ENCODE data around the gene IFT22.

Gene IFT22

GRCh38 chr7:101315336-101315735 is 6.3 kb downstream of the IFT22 start:
- DNase-seq (ENCODE audit: low read depth, low spot score), result peak; percentile 50
- in situ Hi-C loops (cut with HindIII; ENCODE audit: low sequenced_read_pairs), result no loop called here
- no peak overlapping the region for H3K4me3 ChIP-seq (ENCODE audit: low read depth, low read length)
- TF ChIP-seq CTCF (IDR thresholded peaks at IDR 0.05; ENCODE audit: low read depth, low read length), result peak; percentile 64

GRCh38 chr7:101308245-101309085 is 13.1 kb downstream of the IFT22 start:
- peak; percentile 33 for DNase-seq (ENCODE audit: low read depth, low spot score)
- peak overlapping the region; percentile 55 for H3K4me3 ChIP-seq (ENCODE audit: low read depth, low read length)
- no peak for TF ChIP-seq CTCF (IDR thresholded peaks at IDR 0.05; ENCODE audit: low read depth, low read length)
- in situ Hi-C loops (cut with HindIII; ENCODE audit: low sequenced_read_pairs), result no loop called here

GRCh38 chr7:101306307-101306706 is 15.3 kb downstream of the IFT22 start:
- in situ Hi-C loops (cut with HindIII; ENCODE audit: low sequenced_read_pairs), result no loop called here
- no peak overlapping the region for H3K4me3 ChIP-seq (ENCODE audit: low read depth, low read length)
- TF ChIP-seq CTCF (IDR thresholded peaks at IDR 0.05; ENCODE audit: low read depth, low read length), result no peak
- DNase-seq (ENCODE audit: low read depth, low spot score), result no peak

GRCh38 chr7:101303102-101303701 is 18.4 kb downstream of the IFT22 start:
- no peak for TF ChIP-seq CTCF (IDR thresholded peaks at IDR 0.05; ENCODE audit: low read depth, low read length)
- no peak for DNase-seq (ENCODE audit: low read depth, low spot score)
- in situ Hi-C loops (cut with HindIII; ENCODE audit: low sequenced_read_pairs), result no loop called here
- no peak overlapping the region for H3K4me3 ChIP-seq (ENCODE audit: low read depth, low read length)

- TF ChIP-seq CTCF (IDR thresholded peaks at IDR 0.05; ENCODE audit: low read depth, low read length), result no peak
- no peak for DNase-seq (ENCODE audit: low read depth, low spot score)
- no peak overlapping the region for H3K4me3 ChIP-seq (ENCODE audit: low read depth, low read length)
- in situ Hi-C loops (cut with HindIII; ENCODE audit: low sequenced_read_pairs), result no loop called here
Observed at GRCh38 chr7:101302641-101303101, 18.9 kb downstream of the IFT22 start.

DNA sequence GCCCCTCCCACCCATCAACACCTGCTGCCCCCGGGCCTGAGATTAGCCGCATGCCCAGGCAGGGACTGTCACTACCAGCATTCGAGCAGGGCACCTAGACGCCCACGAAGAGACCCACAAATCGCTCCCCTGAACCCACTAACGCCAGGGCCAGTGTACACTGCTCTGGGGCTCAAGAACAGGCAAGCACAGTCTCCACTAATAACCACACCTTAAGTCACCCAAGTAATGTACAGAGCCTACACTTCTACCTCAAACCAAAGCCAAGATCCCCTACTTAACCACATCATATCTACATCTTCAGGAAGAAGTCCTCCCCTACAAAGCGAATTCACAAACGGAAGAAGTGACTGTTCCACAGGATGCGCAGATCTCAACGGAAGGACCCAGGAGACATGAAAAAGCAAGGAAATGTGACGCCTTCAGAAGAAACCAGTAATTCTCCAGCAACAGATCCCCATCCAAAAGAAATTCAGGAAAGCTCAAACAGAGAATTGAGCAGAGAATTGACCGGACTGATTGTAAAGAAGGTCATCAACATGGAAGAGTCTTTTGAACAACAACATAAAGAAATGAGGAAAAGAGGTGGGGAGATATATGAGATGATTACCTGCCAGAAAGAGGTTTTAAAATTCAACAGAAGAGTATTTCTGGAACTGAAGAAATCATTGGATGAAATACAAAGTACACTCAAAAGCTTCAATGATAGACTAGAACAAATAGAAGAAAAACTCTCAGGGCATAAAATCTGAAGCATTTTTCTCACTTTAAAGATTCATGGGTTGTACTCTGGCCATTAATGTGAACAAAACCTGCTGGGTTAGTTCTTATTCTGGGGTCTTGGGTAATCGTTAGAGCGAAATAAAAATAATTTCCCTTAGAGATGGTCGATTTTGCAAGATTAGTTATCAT is 20.9 kb downstream of the IFT22 start:
- no peak overlapping the region for H3K4me3 ChIP-seq (ENCODE audit: low read depth, low read length)
- no peak for DNase-seq (ENCODE audit: low read depth, low spot score)
- in situ Hi-C loops (cut with HindIII; ENCODE audit: low sequenced_read_pairs), result no loop called here
- TF ChIP-seq CTCF (IDR thresholded peaks at IDR 0.05; ENCODE audit: low read depth, low read length), result no peak
